D341Med (cell line): ENCODE measurements around the gene GRWD1.

ENCODE experiments used
- DNase-seq: peaks from one replicate; pipeline ENCODE4 v3.0.0; 2012; ENCODE audit warnings: low spot score

GRWD1 gene

GRCh38 chr19:48456864-48457263 lies 11.1 kb downstream of the GRWD1 start:
- no peak for DNase-seq

- DNase-seq = no peak
These were observed 12.2 kb downstream of the GRWD1 start for GRCh38 chr19:48458016-48458415.

GRCh38 chr19:48461651-48461981 lies 15.8 kb downstream of the GRWD1 start:
- no peak for DNase-seq

- no peak for DNase-seq
These were observed 16.3 kb downstream of the GRWD1 start for GRCh38 chr19:48461982-48462655.

GRCh38 chr19:48465215-48465614 lies 19.4 kb downstream of the GRWD1 start:
- no peak for DNase-seq

- peak; percentile 67 for DNase-seq
These were observed 21.0 kb downstream of the GRWD1 start for GRCh38 chr19:48466561-48467325.

GRCh38 chr19:48468772-48469288 lies 23.0 kb downstream of the GRWD1 start:
- DNase-seq = peak; percentile 94

GRCh38 chr19:48469289-48469881 lies 23.6 kb downstream of the GRWD1 start, which contains the start of gene CYTH2:
TSS of gene CYTH2 (plus strand) at chr19:48469369. CDS start at chr19:48469508, 139 bp downstream.
- DNase-seq = peak; percentile 85

- DNase-seq = no peak
These were observed 24.3 kb downstream of the GRWD1 start for GRCh38 chr19:48469934-48470680.

GRCh38 chr19:48470856-48471255 lies 25.1 kb downstream of the GRWD1 start:
- DNase-seq = no peak

GRCh38 chr19:48471836-48472235 lies 26.1 kb downstream of the GRWD1 start:
- DNase-seq = no peak

- DNase-seq = no peak
These were observed 27.6 kb downstream of the GRWD1 start for GRCh38 chr19:48473161-48473966.

- DNase-seq = no peak
These were observed 28.4 kb downstream of the GRWD1 start for GRCh38 chr19:48474084-48474592.

- no peak for DNase-seq
These were observed 29.7 kb downstream of the GRWD1 start for GRCh38 chr19:48475369-48476068.

- DNase-seq = no peak
These were observed 30.4 kb downstream of the GRWD1 start for GRCh38 chr19:48476176-48476575.

- no peak for DNase-seq
These were observed 31.4 kb downstream of the GRWD1 start for GRCh38 chr19:48477067-48477685.

- DNase-seq = no peak
These were observed 32.0 kb downstream of the GRWD1 start for GRCh38 chr19:48477698-48478338.

- no peak for DNase-seq
These were observed 32.8 kb downstream of the GRWD1 start for GRCh38 chr19:48478339-48479256.
